HFF-Myc (cell line): ENCODE data around the gene TAF3.

Experiments
- DNase-seq: peaks from one replicate; pipeline ENCODE4 v3.0.0-alpha.2; 2011; ENCODE audit warnings: low read depth; ENCODE audit errors: extremely low read depth
- H3K4me3 ChIP-seq: replicated peaks from 2 replicates; pipeline ENCODE4 v1.5.1; 2011; ENCODE audit warnings: low read depth, mild to moderate bottlenecking, control low read depth, low read length
- CTCF ChIP-seq: IDR thresholded peaks from 2 replicates; pipeline ENCODE4 v1.5.1; 2012; ENCODE audit warnings: mild to moderate bottlenecking, low read depth, low read length, control low read depth; ENCODE audit errors: missing control alignments

The TAF3 gene

GRCh38 chr10:7958442-7958841 lies 140.1 kb downstream of the TAF3 start:
- no peak overlapping the region for H3K4me3 ChIP-seq
- no peak for DNase-seq
- no peak for TF ChIP-seq CTCF

- TF ChIP-seq CTCF = no peak
- DNase-seq = no peak
- no peak overlapping the region for H3K4me3 ChIP-seq
These were observed 141.8 kb downstream of the TAF3 start for GRCh38 chr10:7960108-7960507.

GRCh38 chr10:7962592-7962991 lies 144.3 kb downstream of the TAF3 start:
- no peak for DNase-seq
- H3K4me3 ChIP-seq = no peak overlapping the region
- TF ChIP-seq CTCF = no peak

- no peak for DNase-seq
- no peak overlapping the region for H3K4me3 ChIP-seq
- no peak for TF ChIP-seq CTCF
These were observed 147.2 kb downstream of the TAF3 start for GRCh38 chr10:7965457-7965856.

- no peak for DNase-seq
- H3K4me3 ChIP-seq = no peak overlapping the region
These were observed 148.7 kb downstream of the TAF3 start for GRCh38 chr10:7967035-7967434.

GRCh38 chr10:7968510-7969112 lies 150.3 kb downstream of the TAF3 start:
- DNase-seq = no peak
- TF ChIP-seq CTCF = no peak
- no peak overlapping the region for H3K4me3 ChIP-seq

More at GRCh38 chr10:7967035-7967434, 148.7 kb downstream of the TAF3 start:
- TF ChIP-seq CTCF = no peak

- DNase-seq = no peak
- no peak for TF ChIP-seq CTCF
- no peak overlapping the region for H3K4me3 ChIP-seq
These were observed 151.3 kb downstream of the TAF3 start for GRCh38 chr10:7969623-7970022.
